PC-9 (cell line): ENCODE measurements around the gene VDR. TPM values are rescaled to one million over a fixed set of nuclear protein-coding genes. Genes with fewer than 3 reads are reported as not detected.
A peak's percentile ranks its signal among the peaks of the same experiment; 100 is the strongest.

Source experiments
- BruUV-seq: library from RNA; stranded (reverse); fragments of 400-500 nt; replicated peaks from 2 replicates; lab custom pipeline; 2021; lab: Mats Ljungman, UMichigan
- CTCF ChIA-PET: fragments of 300-600 bp; sonication (Branson Sonifier 250); formaldehyde crosslinking; loops from one replicate; lab custom pipeline; 2022; ENCODE audit warnings: antibody characterized with exemption; lab: Charles Lee
- POLR2A ChIA-PET: fragments of 300-600 bp; sonication (Branson Sonifier 250); formaldehyde crosslinking; loops from one replicate; lab custom pipeline; 2022; ENCODE audit warnings: antibody characterized with exemption; ENCODE audit not compliant: unreplicated experiment; lab: Charles Lee
- DNase-seq, 2 experiments: peaks; one replicate each; pipeline versions ENCODE4 v3.0.0 to v3.0.0-alpha.2; 2015 to 2022; ENCODE audit warnings: mixed read lengths in 1 of 2
- H2AFZ ChIP-seq: fragments of 200-600 bp; sonication (generic); 2 replicates; pipeline ENCODE4 v1.8.1; 2017; ENCODE audit warnings: antibody characterized with exemption
- H3F3A ChIP-seq: fragments of 200-600 bp; sonication (generic); 2 replicates; pipeline ENCODE4 v1.8.1; 2017; ENCODE audit warnings: antibody characterized with exemption, mild to moderate bottlenecking, low read depth; ENCODE audit not compliant: insufficient read depth
- H3K27ac ChIP-seq: fragments of 200-600 bp; sonication (generic); 2 replicates; pipeline ENCODE4 v1.6.1; 2016; ENCODE audit warnings: mixed run types
- H3K27me3 ChIP-seq: fragments of 200-600 bp; sonication (generic); 2 replicates; pipeline ENCODE4 v1.6.1; 2016; ENCODE audit warnings: low read depth, mixed run types; ENCODE audit not compliant: insufficient read depth
- H3K36me3 ChIP-seq: fragments of 200-600 bp; sonication (generic); 2 replicates; pipeline ENCODE4 v1.6.1; 2016; ENCODE audit warnings: low read depth, mixed run types
- H3K4me1 ChIP-seq: fragments of 200-600 bp; sonication (generic); replicated peaks from 2 replicates; pipeline ENCODE4 v1.6.1; 2016; ENCODE audit warnings: mixed run types; ENCODE audit not compliant: insufficient read depth
- H3K4me2 ChIP-seq: fragments of 200-600 bp; sonication (generic); 2 replicates; pipeline ENCODE4 v1.6.1; 2017; ENCODE audit warnings: mixed run types
- H3K4me3 ChIP-seq: fragments of 200-600 bp; sonication (generic); 2 replicates; pipeline ENCODE4 v1.6.1; 2016; ENCODE audit warnings: mixed run types
- H3K79me2 ChIP-seq: fragments of 200-600 bp; sonication (generic); 2 replicates; pipeline ENCODE4 v1.6.1; 2017; ENCODE audit warnings: low read depth, mixed run types
- H3K9me2 ChIP-seq: fragments of 200-600 bp; sonication (generic); 2 replicates; pipeline ENCODE4 v1.8.1; 2017; ENCODE audit warnings: mild to moderate bottlenecking; ENCODE audit not compliant: insufficient read depth
- H3K9me3 ChIP-seq: fragments of 200-600 bp; sonication (generic); 2 replicates; pipeline ENCODE4 v1.8.1; 2016; ENCODE audit warnings: low read depth; ENCODE audit not compliant: insufficient read depth
- H4K20me1 ChIP-seq: fragments of 200-600 bp; sonication (generic); 2 replicates; pipeline ENCODE4 v1.8.1; 2017; ENCODE audit not compliant: insufficient read depth
- CTCF ChIP-seq: fragments of 200-600 bp; sonication (generic); conservative IDR thresholded peaks from 2 replicates; pipeline ENCODE4 v1.6.1; 2017; ENCODE audit warnings: mixed run types, antibody characterized with exemption, mild to moderate bottlenecking, moderate library complexity
- EZH2 ChIP-seq: fragments of 200-600 bp; sonication (generic); IDR thresholded peaks from 2 replicates; pipeline ENCODE4 v1.8.0; 2017; ENCODE audit warnings: antibody characterized with exemption, low read depth
- intact Hi-C: fragments of 100-400 bp; cut with micrococcal nuclease; formaldehyde crosslinking; loops from one replicate; pipeline ENCODE4 v1.10.0; 2022; ENCODE audit not compliant: unreplicated experiment
- total RNA-seq: library from RNA; stranded (reverse); gene quantifications from 2 replicates; pipeline ENCODE4 v1.2.3, GENCODE V29; 2021

The VDR gene
- total RNA-seq, 1 experiment from 2014 or later, result 12.3 TPM

- H3K4me3 ChIP-seq, result peak overlapping the region; percentile 12; the same call in 1 of the 2 replicates
- peaks cover 31% of the 10 kb centered on the region for H3F3A ChIP-seq
These were observed 75.8 kb downstream of the VDR start for GRCh38 chr12:47828976-47829482.

GRCh38 chr12:47828008-47828975, 76.5 kb downstream of the VDR start:
- peaks cover 71% of the 10 kb centered on the region for H3K4me1 ChIP-seq
- ChIA-PET CTCF (interaction anchor here (0.6 to 1.4 kb wide), 5 partner anchors 8 to 755 kb away, joined by 3 to 8 read pairs (median 3); no protein-coding TSS in a partner anchor), POLR2A (interaction anchor here (0.6 to 0.9 kb wide), 4 partner anchors 15 to 1111 kb away, joined by 5 to 8 read pairs (median 6); partner anchors contain the start of gene ADCY6)
- 0 out of 2 replicates have a peak, but pooled peaks cover 4% of the 10 kb centered on the region for H3K9me3 ChIP-seq
- TF ChIP-seq EZH2 (no peak), CTCF (no peak)
- BruUV-seq, result no TSS peak
- H3F3A ChIP-seq, result peaks cover 32% of the 10 kb centered on the region
- H3K36me3 ChIP-seq, result no peaks in the 10 kb centered on the region
- no peaks in the 10 kb centered on the region for H3K79me2 ChIP-seq
- intact Hi-C loops, result loop anchor here (10.0 kb wide), 1 partner anchor 553 kb away; no protein-coding TSS in a partner anchor
- no peak for DNase-seq
- H3K9me2 ChIP-seq, result no peaks in the 10 kb centered on the region
- peak overlapping the region; percentile 58 for H3K4me2 ChIP-seq
- H2AFZ ChIP-seq, result no peak overlapping the region
- H3K4me3 ChIP-seq, result no peak overlapping the region
- H3K27me3 ChIP-seq, result no peaks in the 10 kb centered on the region
- no peaks in the 10 kb centered on the region for H4K20me1 ChIP-seq
- H3K27ac ChIP-seq, result no peak overlapping the region

More at GRCh38 chr12:47828976-47829482, 75.8 kb downstream of the VDR start:
- Histone ChIP-seq H3K9me2 (no peaks in the 10 kb centered on the region), H3K27me3 (no peaks in the 10 kb centered on the region), H3K79me2 (no peaks in the 10 kb centered on the region), H3K9me3 (0 out of 2 replicates have a peak, but pooled peaks cover 4% of the 10 kb centered on the region), H3K4me2 (peak overlapping the region; percentile 58), H3K36me3 (no peaks in the 10 kb centered on the region), H3K27ac (no peak overlapping the region), H3K4me1 (peaks cover 64% of the 10 kb centered on the region), H2AFZ (peak overlapping the region; percentile 49; the same call in 1 of the 2 replicates), H4K20me1 (no peaks in the 10 kb centered on the region)
- ChIA-PET POLR2A (interaction anchor here (0.9 kb wide), 2 partner anchors 16 to 1110 kb away, joined by 6 read pairs; no protein-coding TSS in a partner anchor), CTCF (interaction anchor here (0.6 to 1.4 kb wide), 5 partner anchors 8 to 40 kb away, joined by 3 to 8 read pairs (median 3); no protein-coding TSS in a partner anchor)
- no TSS peak for BruUV-seq
- DNase-seq, result peak; percentile 62 to 92
- no peak for TF ChIP-seq EZH2
- TF ChIP-seq CTCF, result no peak
- intact Hi-C loops, result loop anchor here (10.0 kb wide), 1 partner anchor 554 kb away; no protein-coding TSS in a partner anchor

GRCh38 chr12:47825173-47825639, 79.6 kb downstream of the VDR start:
- Histone ChIP-seq H2AFZ (no peak overlapping the region), H3K36me3 (no peaks in the 10 kb centered on the region), H3K9me2 (no peaks in the 10 kb centered on the region), H3K27me3 (no peaks in the 10 kb centered on the region), H3K4me3 (no peak overlapping the region), H3K9me3 (no peaks in the 10 kb centered on the region), H3K79me2 (peaks cover 2% of the 10 kb centered on the region), H3K4me1 (peaks cover 95% of the 10 kb centered on the region), H3K27ac (peak overlapping the region; percentile 71), H3K4me2 (peak overlapping the region; percentile 45), H3F3A (peaks cover 59% of the 10 kb centered on the region), H4K20me1 (no peaks in the 10 kb centered on the region)
- intact Hi-C loops, result loop anchor here (1.0 to 10.0 kb wide), 3 partner anchors 10 to 550 kb away; no protein-coding TSS in a partner anchor
- no TSS peak for BruUV-seq
- ChIA-PET POLR2A (interaction anchor here (0.5 to 0.6 kb wide), 3 partner anchors 10 to 29 kb away, joined by 3 to 10 read pairs (median 3); no protein-coding TSS in a partner anchor), CTCF (interaction anchor here (0.6 kb wide), 1 partner anchor 11 kb away, joined by 3 read pairs; no protein-coding TSS in a partner anchor)
- peak; percentile 80 to 88 for DNase-seq
- TF ChIP-seq EZH2 (no peak), CTCF (no peak)
